ENCODE data around the gene MAMDC2. TPM values are rescaled to one million over a fixed set of nuclear protein-coding genes. Genes with fewer than 3 reads are reported as not detected.

Gene MAMDC2
- total and polyA plus RNA-seq, 2 of the 4 experiments (the other 2 are of a cell fraction), result 5.0 to 5.2 TPM

DNA sequence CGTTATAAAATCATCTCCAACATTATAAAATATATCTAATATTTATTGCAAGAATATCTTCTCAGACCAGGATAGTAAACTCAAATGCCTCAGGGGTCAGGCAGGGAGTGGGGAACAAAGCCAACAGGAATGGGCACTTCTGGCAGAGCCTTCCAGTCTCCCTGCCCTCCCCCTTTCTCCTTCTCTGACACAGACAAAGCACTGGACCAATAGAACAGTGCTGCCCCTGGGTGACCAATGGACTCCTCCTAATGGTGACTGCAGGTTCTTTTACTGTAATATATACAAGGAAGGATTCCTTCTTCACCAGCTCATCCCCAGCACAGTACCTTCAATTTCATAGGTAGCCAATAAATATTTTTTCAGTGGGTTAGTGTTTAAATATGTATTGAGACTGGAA, 31.1 kb upstream of the MAMDC2 start:
- Histone ChIP-seq H3K79me1 (ENCODE audit: low read depth in 1 of 2, low read length in 2 of 2) (no peaks in the 10 kb centered on the region), H3K4me1 (ENCODE audit: control insufficient read depth, insufficient read depth, low read length) (peaks cover 8% of the 10 kb centered on the region), H4K5ac (ENCODE audit: low read depth, low read length) (no peak overlapping the region), H3K27ac (ENCODE audit: insufficient read depth, low read length) (no peak overlapping the region), H3K9ac (ENCODE audit: low read depth, low read length) (no peak overlapping the region), H2BK5ac (ENCODE audit: low read depth, low read length, poor library complexity, severe bottlenecking) (no peak overlapping the region), H2AK5ac (ENCODE audit: low read depth, low read length) (no peak overlapping the region; the same call in 1 of the 2 replicates), H4K91ac (ENCODE audit: insufficient read depth, low read depth, low read length) (no peak overlapping the region), H3K23ac (ENCODE audit: low read depth, low read length) (no peak overlapping the region), H3K27me3 (ENCODE audit: control insufficient read depth, insufficient read depth, low read length) (no peaks in the 10 kb centered on the region), H3K4me3 (ENCODE audit: insufficient read depth, low read depth, low read length) (no peak overlapping the region), H2BK15ac (ENCODE audit: low read depth, low read length) (no peak overlapping the region), H3K4ac (ENCODE audit: low read depth, low read length) (0 out of 2 replicates have a peak overlapping the region, but pooled peaks have one; percentile 29), H2BK20ac (ENCODE audit: low read depth, low read length) (no peak overlapping the region), H2BK120ac (ENCODE audit: low read depth, low read length) (no peak overlapping the region), H2AFZ (replicated peaks; ENCODE audit: low read length, poor library complexity) (no peak overlapping the region), H3K4me2 (ENCODE audit: low read depth, low read length) (no peak overlapping the region; the same call in 1 of the 2 replicates), H4K20me1 (ENCODE audit: insufficient read depth, low read length) (no peaks in the 10 kb centered on the region), H3K9me3 (ENCODE audit: control insufficient read depth, insufficient read depth, low read length) (no peaks in the 10 kb centered on the region), H3K56ac (ENCODE audit: extremely low read depth, insufficient read depth, low read length) (no peak overlapping the region), H4K8ac (ENCODE audit: low read depth in 2 of 2, low read length in 2 of 2) (no peak overlapping the region), H3K18ac (ENCODE audit: low read depth, low read length) (no peak overlapping the region), H2AK9ac (replicated peaks; ENCODE audit: low read depth, low read length, poor library complexity) (no peak overlapping the region), H3K14ac (replicated peaks; ENCODE audit: low read depth, low read length) (no peak overlapping the region; the same call in 1 of the 2 replicates), H3K9me1 (ENCODE audit: insufficient read depth, low read length) (0 out of 2 replicates have a peak, but pooled peaks cover 6% of the 10 kb centered on the region), H3K36me3 (ENCODE audit: control insufficient read depth, insufficient read depth, low read length) (no peaks in the 10 kb centered on the region)
- ChIA-PET CTCF (no interaction called here), POLR2A (ENCODE audit: unreplicated experiment) (no interaction called here)
- DNase-seq, result no peak
- no peak for ATAC-seq (ENCODE audit: low read depth)
- no peak for TF ChIP-seq FOS (IDR thresholded peaks at IDR 0.05; ENCODE audit: low read depth, low read length)
- dilution Hi-C loops (cut with HindIII; ENCODE audit: low sequenced_read_pairs, unreplicated experiment) (no loop called here), intact Hi-C loops (cut with micrococcal nuclease) (no loop called here), in situ Hi-C loops (cut with MboI; ENCODE audit: low sequenced_read_pairs) (no loop called here)
- no TSS peak for BruUV-seq (replicated peaks)
- no CpG with 5 or more reads among the region's 1 CpG for WGBS, 2 experiments (ENCODE audit: extremely low coverage in 2 of 2, insufficient read length in 1 of 2)

Measured in IMR-90 (cell line).